ENCODE results near the gene GAB4.

GAB4 gene

GRCh38 chr22:16965083-16965482 lies 42.9 kb downstream of the GAB4 start:
- Histone ChIP-seq H3K27me3 (ENCODE audit: control insufficient read depth in 1 of 2, insufficient read depth in 1 of 2, low read length in 2 of 2) (peaks cover 0 to 9% of the 10 kb centered on the region in 2 experiments), H3K4me3 (ENCODE audit: insufficient read depth in 1 of 2, low read depth in 1 of 2, low read length in 2 of 2) (no peak overlapping the region), H3K18ac (ENCODE audit: low read depth in 1 of 2, low read length in 2 of 2) (no peak overlapping the region), H2BK5ac (ENCODE audit: low read depth, low read length, poor library complexity, severe bottlenecking) (no peak overlapping the region), H2BK15ac (ENCODE audit: low read depth, poor library complexity, severe bottlenecking) (no peak overlapping the region), H3K9ac (ENCODE audit: low read length) (no peak overlapping the region), H3K14ac (ENCODE audit: low read length in 2 of 2) (no peak overlapping the region), H4K8ac (ENCODE audit: low read length) (no peak overlapping the region), H3K9me3 (ENCODE audit: control insufficient read depth, low read length) (no peaks in the 10 kb centered on the region), H3K4me2 (ENCODE audit: low read length, poor library complexity, severe bottlenecking) (no peak overlapping the region), H2BK12ac (ENCODE audit: low read length in 2 of 2) (no peak overlapping the region), H3K4me1 (ENCODE audit: control insufficient read depth, insufficient read depth, low read depth, low read length) (no peaks in the 10 kb centered on the region), H3K79me1 (replicated peaks; ENCODE audit: low read length, poor library complexity, severe bottlenecking) (no peaks in the 10 kb centered on the region), H2AK5ac (ENCODE audit: low read length, severe bottlenecking) (no peak overlapping the region), H3K4ac (ENCODE audit: low read depth in 1 of 2, low read length in 2 of 2) (no peak overlapping the region), H2AFZ (ENCODE audit: low read depth, low read length) (no peak overlapping the region), H3K23ac (ENCODE audit: low read length in 2 of 2) (no peak overlapping the region), H3K36me3 (ENCODE audit: control insufficient read depth in 1 of 2, insufficient read depth in 2 of 2, low read depth in 1 of 2, low read length in 2 of 2) (no peaks in the 10 kb centered on the region), H4K91ac (ENCODE audit: low read length) (no peak overlapping the region), H3K27ac (ENCODE audit: low read length, poor library complexity, severe bottlenecking) (no peak overlapping the region), H2BK120ac (ENCODE audit: low read depth, low read length) (no peak overlapping the region)
- 71% methylated on average over 5 of the region's 7 CpGs for WGBS
- no peak for DNase-seq

GRCh38 chr22:16964366-16964765 lies 43.7 kb downstream of the GAB4 start:
- Histone ChIP-seq H2AFZ (ENCODE audit: low read depth, low read length) (no peak overlapping the region), H2BK12ac (ENCODE audit: low read length in 2 of 2) (no peak overlapping the region), H3K18ac (ENCODE audit: low read depth in 1 of 2, low read length in 2 of 2) (no peak overlapping the region), H3K9me3 (ENCODE audit: control insufficient read depth, low read length) (no peaks in the 10 kb centered on the region), H3K79me1 (replicated peaks; ENCODE audit: low read length, poor library complexity, severe bottlenecking) (no peaks in the 10 kb centered on the region), H3K4me2 (ENCODE audit: low read length, poor library complexity, severe bottlenecking) (no peak overlapping the region), H2BK120ac (ENCODE audit: low read depth, low read length) (no peak overlapping the region), H3K14ac (ENCODE audit: low read length in 2 of 2) (no peak overlapping the region), H2BK5ac (ENCODE audit: low read depth, low read length, poor library complexity, severe bottlenecking) (no peak overlapping the region), H3K4ac (ENCODE audit: low read depth in 1 of 2, low read length in 2 of 2) (no peak overlapping the region), H3K23ac (ENCODE audit: low read length in 2 of 2) (no peak overlapping the region), H3K4me1 (ENCODE audit: control insufficient read depth, insufficient read depth, low read depth, low read length) (no peaks in the 10 kb centered on the region), H3K27me3 (ENCODE audit: control insufficient read depth in 1 of 2, insufficient read depth in 1 of 2, low read length in 2 of 2) (peaks cover 0 to 9% of the 10 kb centered on the region in 2 experiments), H4K91ac (ENCODE audit: low read length) (no peak overlapping the region), H3K36me3 (ENCODE audit: control insufficient read depth in 1 of 2, insufficient read depth in 2 of 2, low read depth in 1 of 2, low read length in 2 of 2) (no peaks in the 10 kb centered on the region), H3K4me3 (ENCODE audit: insufficient read depth in 1 of 2, low read depth in 1 of 2, low read length in 2 of 2) (no peak overlapping the region), H2AK5ac (ENCODE audit: low read length, severe bottlenecking) (no peak overlapping the region), H3K9ac (ENCODE audit: low read length) (no peak overlapping the region), H2BK15ac (ENCODE audit: low read depth, poor library complexity, severe bottlenecking) (no peak overlapping the region), H3K27ac (ENCODE audit: low read length, poor library complexity, severe bottlenecking) (no peak overlapping the region), H4K8ac (ENCODE audit: low read length) (no peak overlapping the region)
- 50% methylated on average over 5 of the region's 5 CpGs for WGBS
- no peak for DNase-seq

- no peaks in the 10 kb centered on the region for H3K79me1 ChIP-seq (replicated peaks; ENCODE audit: low read length, poor library complexity, severe bottlenecking)
- no peaks in the 10 kb centered on the region for H3K9me3 ChIP-seq (ENCODE audit: control insufficient read depth, low read length)
- no peak overlapping the region for H4K91ac ChIP-seq (ENCODE audit: low read length)
- H3K27me3 ChIP-seq (ENCODE audit: control insufficient read depth in 1 of 2, insufficient read depth in 1 of 2, low read length in 2 of 2): peaks cover 0 to 8% of the 10 kb centered on the region in 2 experiments
- no peak overlapping the region for H2BK15ac ChIP-seq (ENCODE audit: low read depth, poor library complexity, severe bottlenecking)
- H2AK5ac ChIP-seq (ENCODE audit: low read length, severe bottlenecking): no peak overlapping the region
- H3K23ac ChIP-seq (ENCODE audit: low read length in 2 of 2): no peak overlapping the region
- no peak overlapping the region for H3K4me3 ChIP-seq (ENCODE audit: insufficient read depth in 1 of 2, low read depth in 1 of 2, low read length in 2 of 2)
- no peak overlapping the region for H4K8ac ChIP-seq (ENCODE audit: low read length)
- H2BK120ac ChIP-seq (ENCODE audit: low read depth, low read length): no peak overlapping the region
- H3K27ac ChIP-seq (ENCODE audit: low read length, poor library complexity, severe bottlenecking): no peak overlapping the region
- H2BK12ac ChIP-seq (ENCODE audit: low read length in 2 of 2): no peak overlapping the region
- 82% methylated on average over 18 of the region's 18 CpGs for WGBS
- no peaks in the 10 kb centered on the region for H3K4me1 ChIP-seq (ENCODE audit: control insufficient read depth, insufficient read depth, low read depth, low read length)
- no peak overlapping the region for H3K18ac ChIP-seq (ENCODE audit: low read depth in 1 of 2, low read length in 2 of 2)
- H3K4ac ChIP-seq (ENCODE audit: low read depth in 1 of 2, low read length in 2 of 2): no peak overlapping the region
- H3K9ac ChIP-seq (ENCODE audit: low read length): no peak overlapping the region
- no peaks in the 10 kb centered on the region for H3K36me3 ChIP-seq (ENCODE audit: control insufficient read depth in 1 of 2, insufficient read depth in 2 of 2, low read depth in 1 of 2, low read length in 2 of 2)
- H2AFZ ChIP-seq (ENCODE audit: low read depth, low read length): no peak overlapping the region
- no peak for DNase-seq
- H3K14ac ChIP-seq (ENCODE audit: low read length in 2 of 2): no peak overlapping the region
- no peak overlapping the region for H2BK5ac ChIP-seq (ENCODE audit: low read depth, low read length, poor library complexity, severe bottlenecking)
- H3K4me2 ChIP-seq (ENCODE audit: low read length, poor library complexity, severe bottlenecking): no peak overlapping the region
Measured at GRCh38 chr22:16963189-16963945, 44.7 kb downstream of the GAB4 start.

- Histone ChIP-seq H3K9me3 (ENCODE audit: control insufficient read depth, low read length) (no peaks in the 10 kb centered on the region), H4K91ac (ENCODE audit: low read length) (no peak overlapping the region), H3K4ac (ENCODE audit: low read depth in 1 of 2, low read length in 2 of 2) (no peak overlapping the region), H3K4me1 (ENCODE audit: control insufficient read depth, insufficient read depth, low read depth, low read length) (no peaks in the 10 kb centered on the region), H2BK120ac (ENCODE audit: low read depth, low read length) (no peak overlapping the region), H2AFZ (ENCODE audit: low read depth, low read length) (no peak overlapping the region), H3K4me2 (ENCODE audit: low read length, poor library complexity, severe bottlenecking) (no peak overlapping the region), H3K79me1 (replicated peaks; ENCODE audit: low read length, poor library complexity, severe bottlenecking) (no peaks in the 10 kb centered on the region), H3K27me3 (ENCODE audit: control insufficient read depth in 1 of 2, insufficient read depth in 1 of 2, low read length in 2 of 2) (peaks cover 0 to 5% of the 10 kb centered on the region in 2 experiments), H3K9ac (ENCODE audit: low read length) (no peak overlapping the region), H3K4me3 (ENCODE audit: insufficient read depth in 1 of 2, low read depth in 1 of 2, low read length in 2 of 2) (no peak overlapping the region), H2AK5ac (ENCODE audit: low read length, severe bottlenecking) (no peak overlapping the region), H2BK12ac (ENCODE audit: low read length in 2 of 2) (no peak overlapping the region), H2BK5ac (ENCODE audit: low read depth, low read length, poor library complexity, severe bottlenecking) (no peak overlapping the region), H2BK15ac (ENCODE audit: low read depth, poor library complexity, severe bottlenecking) (no peak overlapping the region), H3K23ac (ENCODE audit: low read length in 2 of 2) (no peak overlapping the region), H3K36me3 (ENCODE audit: control insufficient read depth in 1 of 2, insufficient read depth in 2 of 2, low read depth in 1 of 2, low read length in 2 of 2) (no peaks in the 10 kb centered on the region), H3K18ac (ENCODE audit: low read depth in 1 of 2, low read length in 2 of 2) (no peak overlapping the region), H3K14ac (ENCODE audit: low read length in 2 of 2) (no peak overlapping the region), H4K8ac (ENCODE audit: low read length) (no peak overlapping the region), H3K27ac (ENCODE audit: low read length, poor library complexity, severe bottlenecking) (no peak overlapping the region)
- DNase-seq: no peak
- 67% methylated on average over 7 of the region's 7 CpGs for WGBS
Measured at GRCh38 chr22:16962501-16962900, 45.5 kb downstream of the GAB4 start.

All from mesenchymal stem cell (in vitro differentiated cells and primary cell).